Thyroid gland (tissue), 4 donors: ENCODE measurements around the gene EYA3. TPM values are rescaled to one million over a fixed set of nuclear protein-coding genes. Genes with fewer than 3 reads are reported as not detected.

Source experiments
- DNase-seq, 2 donors: peaks; one replicate each; pipeline ENCODE4 v3.0.0-alpha.2; 2019
- H3K27ac ChIP-seq, 3 donors: fragments of 200-600 bp; sonication (generic); 1 replicate in 2 of 3; 2 replicates in 1 of 3; pipeline ENCODE4 v1.5.1; 2016 to 2019; ENCODE audit warnings: mild to moderate bottlenecking in 1 of 3, moderate library complexity in 1 of 3
- H3K27me3 ChIP-seq: fragments of 200-600 bp; sonication (generic); one replicate; pipeline ENCODE4 v1.5.1; 2019
- H3K36me3 ChIP-seq, 2 donors: fragments of 200-600 bp; sonication (generic); one replicate each; pipeline ENCODE4 v1.5.1; 2016 to 2019
- H3K4me1 ChIP-seq, 2 donors: fragments of 200-600 bp; sonication (generic); one replicate each; pipeline ENCODE4 v1.5.1; 2017 to 2019
- H3K4me3 ChIP-seq, 3 donors: fragments of 200-600 bp; sonication (generic); replicated peaks in 1 of 3; 1 replicate in 2 of 3; 2 replicates in 1 of 3; pipeline ENCODE4 v1.5.1; 2016; ENCODE audit warnings: mild to moderate bottlenecking in 1 of 3
- H3K9me3 ChIP-seq: fragments of 200-600 bp; sonication (generic); one replicate; pipeline ENCODE4 v1.5.1; 2017
- CTCF ChIP-seq, 6 experiments: fragments of 200-600 bp in 3 of 6; fragments of 450-650 bp in 3 of 6; sonication (generic) in 3 of 6; IDR thresholded peaks; one replicate each; pipeline ENCODE4 v1.5.1; 2016 to 2019; ENCODE audit warnings: antibody characterized with exemption in 6 of 6, mild to moderate bottlenecking in 2 of 6, inconsistent platforms in 1 of 6, moderate library complexity in 1 of 6
- POLR2A ChIP-seq, 2 donors: fragments of 450-650 bp; IDR thresholded peaks; one replicate each; pipeline ENCODE4 v1.6.1; 2017; ENCODE audit warnings: antibody characterized with exemption in 2 of 2, mild to moderate bottlenecking in 2 of 2, moderate library complexity in 1 of 2
- WGBS, 2 donors: methylation state at CpG; one replicate each; pipeline ENCODE4 v1.1.5; 2017; 5-methylcytosine and 5-hydroxymethylcytosine counted together
- intact Hi-C: fragments of 100-400 bp; cut with DNase I; formaldehyde crosslinking; loops from one replicate; pipeline ENCODE4 v1.15.1; 2023
- total RNA-seq, 4 donors: library from RNA; depleted of rRNA; stranded (reverse); fragments of >200 nt; gene quantifications; one replicate each; pipeline ENCODE4 v1.2.3, GENCODE V29; 2016

EYA3 gene
- total RNA-seq, 4 donors from 2014 or later: 19.3 to 27.7 (median 20.0) TPM

DNA sequence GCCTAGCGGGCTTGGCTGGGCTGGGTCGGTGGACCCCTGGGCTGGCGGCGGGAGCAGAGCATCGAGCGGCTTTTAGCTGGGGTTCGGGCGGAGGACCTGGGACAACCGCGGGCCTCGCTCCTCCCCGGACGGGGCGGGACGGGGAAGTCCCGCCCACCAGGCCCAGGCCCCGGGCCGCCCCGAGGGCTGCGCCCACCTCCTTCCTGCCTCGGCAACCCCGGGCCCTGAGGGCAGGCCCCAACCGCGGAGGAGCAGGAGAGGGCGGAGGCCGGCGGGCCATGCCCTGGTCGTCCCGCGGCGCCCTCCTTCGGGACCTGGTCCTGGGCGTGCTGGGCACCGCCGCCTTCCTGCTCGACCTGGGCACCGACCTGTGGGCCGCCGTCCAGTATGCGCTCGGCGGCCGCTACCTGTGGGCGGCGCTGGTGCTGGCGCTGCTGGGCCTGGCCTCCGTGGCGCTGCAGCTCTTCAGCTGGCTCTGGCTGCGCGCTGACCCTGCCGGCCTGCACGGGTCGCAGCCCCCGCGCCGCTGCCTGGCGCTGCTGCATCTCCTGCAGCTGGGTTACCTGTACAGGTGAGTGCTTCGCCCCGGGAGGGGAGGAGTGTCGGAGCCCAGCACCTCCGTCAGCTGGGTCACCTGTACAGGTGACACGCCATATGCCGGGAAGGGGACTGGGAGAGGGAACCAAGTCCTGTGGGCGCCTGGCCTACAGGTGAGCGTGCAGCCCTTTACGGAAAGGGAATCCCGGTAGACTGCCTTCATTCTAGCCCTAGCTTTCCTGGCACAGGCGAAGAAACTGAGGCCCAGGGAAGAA, 128.4 kb downstream of the EYA3 start, which contains the start of gene XKR8:
TSS of gene XKR8 (plus strand) at position 182 of the 812 bp plus-strand sequence. CDS start at position 279, 97 bp downstream.
- Histone ChIP-seq H3K27me3 (no peaks in the 10 kb centered on the region), H3K36me3 (peaks cover 0 to 13% of the 10 kb centered on the region in 2 donors), H3K9me3 (no peaks in the 10 kb centered on the region), H3K27ac (peak within 1 kb of the TSS; percentile 70 to 95 (median 94)), H3K4me1 (peaks cover 18 to 35% of the 10 kb centered on the region in 2 donors), H3K4me3 (peak within 1 kb of the TSS; percentile 21 to 93 (median 56))
- peak; percentile 21 to 69 (median 46) for TF ChIP-seq CTCF (IDR thresholded peaks at IDR 0.05)
- TF ChIP-seq POLR2A (IDR thresholded peaks at IDR 0.05): peak in 1 of 2 donors; percentile 83
- intact Hi-C loops: no loop called here
- WGBS, 2 donors: 7 to 15% methylated on average over 9 to 28 of the region's 68 CpGs
- DNase-seq: peak; percentile 85

DNA sequence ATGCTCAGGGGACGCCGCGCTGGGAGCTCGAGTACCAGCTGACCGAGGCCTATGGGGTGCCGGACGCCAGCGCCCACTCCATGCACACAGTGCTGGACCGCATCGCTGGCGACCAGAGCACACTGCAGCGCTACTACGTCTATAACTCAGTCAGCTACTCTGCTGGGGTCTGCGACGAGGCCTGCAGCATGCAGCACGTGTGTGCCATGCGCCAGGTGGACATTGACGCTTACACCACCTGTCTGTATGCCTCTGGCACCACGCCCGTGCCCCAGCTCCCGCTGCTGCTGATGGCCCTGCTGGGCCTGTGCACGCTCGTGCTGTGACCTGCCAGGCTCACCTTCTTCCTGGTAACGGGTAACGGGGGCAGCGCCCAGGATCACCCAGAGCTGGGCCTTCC, 129.9 kb downstream of the EYA3 start:
- WGBS, 2 donors: 98 to 99% methylated on average over 20 to 26 of the region's 26 CpGs
- DNase-seq: no peak
- no peak for TF ChIP-seq POLR2A (IDR thresholded peaks at IDR 0.05)
- no peak for TF ChIP-seq CTCF (IDR thresholded peaks at IDR 0.05)
- no peak overlapping the region for H3K4me3 ChIP-seq
- H3K36me3 ChIP-seq: peaks cover 0 to 2% of the 10 kb centered on the region in 2 donors
- H3K4me1 ChIP-seq: peaks cover 22 to 43% of the 10 kb centered on the region in 2 donors
- H3K27ac ChIP-seq: no peak overlapping the region
- no peaks in the 10 kb centered on the region for H3K9me3 ChIP-seq
- no peaks in the 10 kb centered on the region for H3K27me3 ChIP-seq
- intact Hi-C loops: no loop called here

DNA sequence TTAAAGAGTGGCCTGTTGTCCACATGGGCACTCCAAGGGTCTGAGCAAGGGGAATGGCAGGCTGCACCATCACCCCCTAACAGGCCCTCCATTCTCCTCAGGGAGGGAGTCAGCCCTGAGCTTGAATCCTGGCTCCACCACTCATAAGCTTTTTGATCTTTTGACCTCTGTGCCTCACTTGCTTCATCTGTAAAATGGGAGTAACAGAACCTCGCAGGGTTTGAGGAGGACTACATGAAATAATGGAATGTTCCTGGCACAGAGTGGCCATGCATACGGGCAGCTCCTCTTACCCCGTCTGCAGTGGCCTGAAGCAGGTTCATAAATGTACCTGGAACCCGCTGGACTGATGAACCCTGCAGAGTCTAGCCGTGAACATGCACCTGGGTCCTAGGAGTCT, 130.8 kb downstream of the EYA3 start:
- peaks cover 22 to 43% of the 10 kb centered on the region in 2 donors for H3K4me1 ChIP-seq
- intact Hi-C loops: no loop called here
- DNase-seq: no peak
- no peak overlapping the region for H3K27ac ChIP-seq
- no peaks in the 10 kb centered on the region for H3K27me3 ChIP-seq
- no peaks in the 10 kb centered on the region for H3K36me3 ChIP-seq
- H3K9me3 ChIP-seq: no peaks in the 10 kb centered on the region
- no peak for TF ChIP-seq POLR2A (IDR thresholded peaks at IDR 0.05)
- TF ChIP-seq CTCF (IDR thresholded peaks at IDR 0.05): no peak
- 93 to 100% methylated on average over 5 of the region's 5 CpGs for WGBS, 2 donors
- no peak overlapping the region for H3K4me3 ChIP-seq

- 86 to 95% methylated on average over 6 of the region's 6 CpGs for WGBS, 2 donors
- DNase-seq: no peak
These were observed 131.6 kb downstream of the EYA3 start for GRCh38 chr1:27956761-27957160.

More at GRCh38 chr1:27956761-27957160, 131.6 kb downstream of the EYA3 start:
- Histone ChIP-seq H3K36me3 (no peaks in the 10 kb centered on the region), H3K4me3 (no peak overlapping the region), H3K27me3 (no peaks in the 10 kb centered on the region), H3K9me3 (no peaks in the 10 kb centered on the region), H3K27ac (no peak overlapping the region), H3K4me1 (peaks cover 22 to 38% of the 10 kb centered on the region in 2 donors)
- intact Hi-C loops: no loop called here
- no peak for TF ChIP-seq POLR2A (IDR thresholded peaks at IDR 0.05)
- no peak for TF ChIP-seq CTCF (IDR thresholded peaks at IDR 0.05)
